Measurements from ENCODE around the gene STRAP. TPM values are rescaled to one million over a fixed set of nuclear protein-coding genes. Genes with fewer than 3 reads are reported as not detected.

The STRAP gene
- total and polyA plus RNA-seq, 9 donors, result 31.7 to 91.4 (median 81.2) TPM

DNA sequence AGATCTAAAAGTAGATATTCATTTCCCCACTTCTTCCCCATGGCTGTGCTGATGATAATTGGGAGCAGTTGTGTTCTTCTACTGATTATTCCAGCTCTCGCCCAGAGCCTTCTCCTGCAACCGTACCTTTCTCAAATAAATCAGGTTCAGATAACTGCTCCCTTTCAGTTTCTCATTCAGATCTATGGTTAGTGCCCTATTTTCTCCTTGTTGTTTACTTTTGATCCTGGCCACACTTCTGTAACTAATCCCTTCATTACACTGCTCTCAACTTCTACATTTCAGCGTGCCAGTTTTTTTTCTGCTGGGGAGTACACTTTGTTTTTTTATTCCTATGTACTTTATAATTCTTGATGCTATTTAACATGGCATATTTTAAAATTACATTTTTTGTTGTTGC is 2.8 kb upstream of the STRAP start:
- Histone ChIP-seq H3K27me3 (no peaks in the 10 kb centered on the region), H3K36me3 (no peaks in the 10 kb centered on the region), H3K27ac (no peak overlapping the region), H3K4me1 (ENCODE audit: insufficient read depth) (no peaks in the 10 kb centered on the region), H3K9me3 (no peaks in the 10 kb centered on the region), H3K4me3 (no peak overlapping the region)
- DNase-seq, result no peak
- TF ChIP-seq POLR2A (IDR thresholded peaks at IDR 0.05) (no peak), EP300 (IDR thresholded peaks at IDR 0.05) (no peak)
- TF ChIP-seq, protein P1, sequence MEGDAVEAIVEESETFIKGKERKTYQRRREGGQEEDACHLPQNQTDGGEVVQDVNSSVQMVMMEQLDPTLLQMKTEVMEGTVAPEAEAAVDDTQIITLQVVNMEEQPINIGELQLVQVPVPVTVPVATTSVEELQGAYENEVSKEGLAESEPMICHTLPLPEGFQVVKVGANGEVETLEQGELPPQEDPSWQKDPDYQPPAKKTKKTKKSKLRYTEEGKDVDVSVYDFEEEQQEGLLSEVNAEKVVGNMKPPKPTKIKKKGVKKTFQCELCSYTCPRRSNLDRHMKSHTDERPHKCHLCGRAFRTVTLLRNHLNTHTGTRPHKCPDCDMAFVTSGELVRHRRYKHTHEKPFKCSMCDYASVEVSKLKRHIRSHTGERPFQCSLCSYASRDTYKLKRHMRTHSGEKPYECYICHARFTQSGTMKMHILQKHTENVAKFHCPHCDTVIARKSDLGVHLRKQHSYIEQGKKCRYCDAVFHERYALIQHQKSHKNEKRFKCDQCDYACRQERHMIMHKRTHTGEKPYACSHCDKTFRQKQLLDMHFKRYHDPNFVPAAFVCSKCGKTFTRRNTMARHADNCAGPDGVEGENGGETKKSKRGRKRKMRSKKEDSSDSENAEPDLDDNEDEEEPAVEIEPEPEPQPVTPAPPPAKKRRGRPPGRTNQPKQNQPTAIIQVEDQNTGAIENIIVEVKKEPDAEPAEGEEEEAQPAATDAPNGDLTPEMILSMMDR (IDR thresholded peaks at IDR 0.05), result no peak
- whole genome bisulfite sequencing, 3 donors, result 89 to 95% (median 92%) methylated on average over 3 of the region's 3 CpGs
- intact Hi-C loops (cut with DNase I), result no loop called here

DNA sequence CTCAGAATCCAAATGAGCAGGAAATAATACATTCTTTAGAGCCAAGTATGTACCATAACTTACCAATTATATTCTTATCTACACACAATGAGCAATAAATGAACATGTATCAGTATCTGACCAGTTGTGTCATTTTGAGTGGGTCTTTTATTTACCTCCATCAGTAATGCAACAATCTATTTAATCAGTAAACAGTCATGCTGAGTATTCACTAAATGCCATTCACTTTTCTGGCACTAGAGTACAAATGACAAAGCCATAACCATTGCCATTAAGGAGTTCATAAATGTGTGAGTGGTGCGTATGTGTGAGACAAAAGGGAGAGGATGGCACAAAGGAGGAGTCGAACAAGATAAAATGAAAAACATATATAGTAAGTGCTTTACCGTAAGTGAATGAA is 1.5 kb upstream of the STRAP start:
- Histone ChIP-seq H3K4me3 (no peak overlapping the region), H3K27ac (peak overlapping the region in 1 of 2 donors; percentile 95), H3K36me3 (no peaks in the 10 kb centered on the region), H3K4me1 (ENCODE audit: insufficient read depth) (no peaks in the 10 kb centered on the region), H3K9me3 (no peaks in the 10 kb centered on the region), H3K27me3 (no peaks in the 10 kb centered on the region)
- TF ChIP-seq POLR2A (IDR thresholded peaks at IDR 0.05) (no peak), EP300 (IDR thresholded peaks at IDR 0.05) (no peak)
- TF ChIP-seq, protein P1 (IDR thresholded peaks at IDR 0.05), result no peak
- DNase-seq, result no peak
- 65 to 83% (median 80%) methylated on average over 3 of the region's 3 CpGs for whole genome bisulfite sequencing, 3 donors
- intact Hi-C loops (cut with DNase I), result no loop called here

DNA sequence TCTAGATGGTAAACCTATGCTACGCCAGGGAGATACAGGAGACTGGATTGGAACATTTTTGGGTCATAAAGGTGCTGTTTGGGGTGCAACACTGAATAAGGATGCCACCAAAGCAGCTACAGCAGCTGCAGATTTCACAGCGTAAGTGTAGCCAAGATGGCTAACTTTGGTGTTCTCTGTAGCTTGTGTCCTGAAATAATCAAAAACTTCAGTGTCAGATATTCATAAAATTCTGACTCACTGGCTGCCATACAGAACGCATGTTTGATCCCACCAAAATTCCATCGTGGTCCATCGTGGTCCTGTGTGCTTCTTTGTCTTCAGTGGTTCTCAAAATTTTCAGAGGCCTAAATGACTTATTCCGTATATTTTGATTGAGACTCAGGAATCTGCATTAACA is 1.3 kb downstream of the STRAP start:
- Histone ChIP-seq H3K27me3 (no peaks in the 10 kb centered on the region), H3K4me1 (ENCODE audit: insufficient read depth) (peaks cover 2% of the 10 kb centered on the region), H3K27ac (peak overlapping the region in 1 of 2 donors; percentile 95), H3K36me3 (no peaks in the 10 kb centered on the region), H3K4me3 (peak overlapping the region; percentile 95), H3K9me3 (no peaks in the 10 kb centered on the region)
- DNase-seq, result no peak
- intact Hi-C loops (cut with DNase I), result no loop called here
- WGBS, 3 donors, result 21 to 31% (median 29%) methylated on average over 6 of the region's 6 CpGs
- no peak for TF ChIP-seq EP300 (IDR thresholded peaks at IDR 0.05)
- no peak for TF ChIP-seq POLR2A (IDR thresholded peaks at IDR 0.05)
- TF ChIP-seq, protein P1 (IDR thresholded peaks at IDR 0.05), result no peak

DNA sequence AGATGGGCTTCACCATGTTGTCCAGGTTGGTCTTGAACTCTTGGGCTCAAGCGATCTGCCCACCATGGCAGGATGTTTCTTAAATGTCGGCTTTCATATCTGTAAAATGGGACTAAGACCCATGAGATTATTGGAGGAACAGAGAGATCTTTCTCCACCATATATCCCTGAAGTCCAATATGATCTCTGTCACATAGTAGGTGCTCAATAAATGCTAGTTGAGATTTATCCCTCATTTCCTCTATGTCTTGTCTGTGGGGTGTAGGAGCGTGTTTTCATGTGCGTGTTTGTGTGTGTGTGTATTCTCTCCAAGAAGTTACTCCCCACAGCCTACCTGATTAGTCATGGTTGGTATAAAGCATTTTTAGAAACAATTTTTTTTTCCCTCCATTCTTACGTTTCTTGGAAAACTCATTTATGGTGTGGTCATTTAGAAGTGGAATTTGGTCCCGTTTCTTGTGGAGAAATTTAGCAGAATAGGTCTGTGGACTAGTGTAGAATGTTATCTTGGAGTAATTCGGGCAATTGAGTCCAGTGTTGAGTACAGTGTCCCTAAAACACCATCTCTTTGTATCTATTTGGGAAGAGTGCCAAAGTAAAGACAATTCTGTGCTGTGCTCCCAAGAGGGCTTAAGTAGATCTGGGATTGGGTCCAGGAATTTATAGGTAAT is 4.3 kb downstream of the STRAP start:
- Histone ChIP-seq H3K27ac (no peak overlapping the region), H3K4me1 (ENCODE audit: insufficient read depth) (peaks cover 2% of the 10 kb centered on the region), H3K36me3 (no peaks in the 10 kb centered on the region), H3K4me3 (no peak overlapping the region), H3K9me3 (no peaks in the 10 kb centered on the region), H3K27me3 (no peaks in the 10 kb centered on the region)
- WGBS, 3 donors, result 88 to 92% (median 91%) methylated on average over 7 of the region's 7 CpGs
- TF ChIP-seq EP300 (IDR thresholded peaks at IDR 0.05) (no peak), POLR2A (IDR thresholded peaks at IDR 0.05) (no peak)
- TF ChIP-seq, protein P1 (IDR thresholded peaks at IDR 0.05), result no peak
- intact Hi-C loops (cut with DNase I), result no loop called here
- no peak for DNase-seq
